Peyer's patch (tissue), 4 donors: Measurements from ENCODE around the gene EFCAB14.

ENCODE experiments used
- POLR2A ChIP-seq, 2 donors: fragments of 450-650 bp; IDR thresholded peaks; one replicate each; pipeline ENCODE4 v1.5.1; 2017; ENCODE audit warnings: antibody characterized with exemption in 2 of 2, mild to moderate bottlenecking in 2 of 2, moderate library complexity in 2 of 2
- TF ChIP-seq, protein P1 (sequence below), 6 experiments: fragments of 450-650 bp in 4 of 6; fragments of 200-600 bp in 2 of 6; sonication (generic) in 1 of 6; IDR thresholded peaks; one replicate each; pipeline ENCODE4 v1.5.1; 2017 to 2019; ENCODE audit warnings: antibody characterized with exemption in 6 of 6, mild to moderate bottlenecking in 3 of 6, moderate library complexity in 1 of 6

DNA sequence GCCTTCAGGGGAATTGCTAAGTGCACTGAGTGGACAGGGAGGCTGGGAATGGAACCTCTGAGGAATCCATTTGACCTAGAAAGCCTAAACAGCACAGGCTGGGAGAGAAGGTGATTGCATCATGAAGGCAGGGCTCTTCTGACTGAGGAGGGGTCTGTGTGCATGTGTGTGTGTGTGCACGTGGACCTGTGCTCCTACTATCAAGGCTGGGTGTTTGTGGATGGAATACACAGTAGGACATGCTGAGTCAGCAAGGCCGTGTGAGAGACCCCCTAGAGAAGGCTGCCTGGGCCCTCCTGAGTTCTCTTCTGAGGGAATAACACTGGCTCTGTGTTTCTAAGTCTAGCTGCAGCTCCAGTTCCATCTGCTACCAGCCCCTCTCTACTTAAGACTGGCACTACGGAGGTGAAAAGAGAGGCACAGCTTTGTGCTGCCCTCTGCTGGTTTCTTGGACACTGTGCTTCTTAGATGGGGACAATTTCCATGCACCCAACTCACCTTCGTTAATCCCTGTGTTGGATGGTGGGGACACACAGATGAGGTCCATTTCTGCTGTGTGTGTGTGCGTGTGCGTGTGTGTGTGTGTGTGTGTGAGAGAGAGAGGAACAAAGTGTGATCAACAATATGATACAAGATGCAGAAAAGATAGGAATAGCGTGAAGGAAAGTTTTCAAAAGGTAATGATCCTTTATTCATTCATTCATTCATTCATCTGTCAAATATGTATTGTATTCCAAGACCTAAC is 6.2 kb upstream of the EFCAB14 start:
- TF ChIP-seq, protein P1, sequence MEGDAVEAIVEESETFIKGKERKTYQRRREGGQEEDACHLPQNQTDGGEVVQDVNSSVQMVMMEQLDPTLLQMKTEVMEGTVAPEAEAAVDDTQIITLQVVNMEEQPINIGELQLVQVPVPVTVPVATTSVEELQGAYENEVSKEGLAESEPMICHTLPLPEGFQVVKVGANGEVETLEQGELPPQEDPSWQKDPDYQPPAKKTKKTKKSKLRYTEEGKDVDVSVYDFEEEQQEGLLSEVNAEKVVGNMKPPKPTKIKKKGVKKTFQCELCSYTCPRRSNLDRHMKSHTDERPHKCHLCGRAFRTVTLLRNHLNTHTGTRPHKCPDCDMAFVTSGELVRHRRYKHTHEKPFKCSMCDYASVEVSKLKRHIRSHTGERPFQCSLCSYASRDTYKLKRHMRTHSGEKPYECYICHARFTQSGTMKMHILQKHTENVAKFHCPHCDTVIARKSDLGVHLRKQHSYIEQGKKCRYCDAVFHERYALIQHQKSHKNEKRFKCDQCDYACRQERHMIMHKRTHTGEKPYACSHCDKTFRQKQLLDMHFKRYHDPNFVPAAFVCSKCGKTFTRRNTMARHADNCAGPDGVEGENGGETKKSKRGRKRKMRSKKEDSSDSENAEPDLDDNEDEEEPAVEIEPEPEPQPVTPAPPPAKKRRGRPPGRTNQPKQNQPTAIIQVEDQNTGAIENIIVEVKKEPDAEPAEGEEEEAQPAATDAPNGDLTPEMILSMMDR (IDR thresholded peaks at IDR 0.05) = peak; percentile 55 to 88 (median 87)
- no peak for TF ChIP-seq POLR2A (IDR thresholded peaks at IDR 0.05)
